ENCODE results near the gene EEPD1.
A peak's percentile ranks its signal among the peaks of the same experiment; 100 is the strongest.

EEPD1 gene

GRCh38 chr7:36154255-36155212, 1.5 kb downstream of the EEPD1 start:
- DNase-seq (ENCODE audit: low spot score) = no peak

DNA sequence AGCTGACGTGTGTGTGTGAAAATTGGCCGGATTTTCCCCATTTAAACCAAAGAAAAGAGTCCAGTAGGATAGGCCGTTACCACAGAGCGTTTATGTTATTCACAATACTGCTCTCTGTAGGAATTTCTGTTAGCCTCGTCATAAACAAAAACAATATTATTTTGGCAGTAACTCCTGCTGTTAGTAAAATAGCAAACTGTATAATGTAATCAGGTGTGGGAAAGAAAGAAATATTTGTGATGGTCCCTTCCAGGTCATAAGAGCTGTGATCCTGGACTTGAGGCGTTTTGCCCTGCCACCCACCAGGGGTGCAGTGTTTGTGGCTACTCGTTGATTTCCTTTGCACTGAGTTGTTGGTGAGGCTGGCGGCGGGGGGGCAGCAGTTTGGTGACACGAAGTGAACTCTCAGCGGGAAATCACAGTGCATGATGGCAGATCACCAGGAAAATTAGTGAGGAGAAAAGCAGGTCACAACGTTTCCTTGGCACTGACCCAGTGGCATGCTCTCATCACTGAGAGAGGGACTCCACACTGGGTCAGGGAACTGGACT, 2.8 kb downstream of the EEPD1 start:
- DNase-seq (ENCODE audit: low spot score) = peak; percentile 45

DNA sequence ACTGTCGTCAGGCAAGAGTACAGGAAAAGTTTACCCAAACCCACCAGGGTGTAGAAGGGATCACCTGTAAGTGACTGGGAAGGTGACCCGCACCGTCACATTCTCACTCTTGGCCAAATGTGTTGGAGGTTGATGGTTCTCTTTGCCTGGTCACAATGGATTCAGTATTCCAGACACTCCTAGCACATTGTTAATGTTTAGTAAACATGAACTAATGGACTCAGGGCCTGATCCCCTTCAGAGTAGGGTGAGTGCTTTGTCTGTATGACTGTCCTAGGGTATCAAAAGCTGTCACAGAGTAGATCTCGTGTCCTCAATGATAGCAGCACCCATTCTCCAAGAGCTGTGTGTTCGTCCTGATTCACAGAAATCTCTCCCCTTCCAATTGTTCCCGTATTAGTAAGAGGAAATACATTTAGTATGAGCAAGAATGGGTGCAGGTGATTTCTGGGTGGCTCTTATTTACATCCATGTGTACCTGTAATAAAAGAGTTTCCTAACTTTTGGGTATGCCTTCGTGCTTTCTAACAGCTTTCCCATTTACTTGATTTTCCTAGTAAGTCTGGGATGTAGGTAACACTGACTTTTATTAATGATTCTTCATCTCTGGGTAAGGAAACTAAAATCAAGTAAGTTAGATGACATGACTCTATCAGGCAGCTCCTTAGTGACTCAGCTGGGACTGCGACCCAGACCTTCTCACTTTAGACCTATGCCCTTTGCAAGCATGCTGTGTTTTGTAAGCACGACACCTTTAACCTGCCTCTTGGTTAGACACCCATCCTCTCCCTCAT, 4.7 kb downstream of the EEPD1 start:
- no peak for DNase-seq (ENCODE audit: low spot score)

- no peak for DNase-seq (ENCODE audit: low spot score)
Measured at GRCh38 chr7:36158321-36158605, 5.2 kb downstream of the EEPD1 start.

- no peak for DNase-seq (ENCODE audit: low spot score)
Measured at GRCh38 chr7:36159618-36160017, 6.6 kb downstream of the EEPD1 start.

- no peak for DNase-seq (ENCODE audit: low spot score)
Measured at GRCh38 chr7:36160313-36160712, 7.3 kb downstream of the EEPD1 start.

DNA sequence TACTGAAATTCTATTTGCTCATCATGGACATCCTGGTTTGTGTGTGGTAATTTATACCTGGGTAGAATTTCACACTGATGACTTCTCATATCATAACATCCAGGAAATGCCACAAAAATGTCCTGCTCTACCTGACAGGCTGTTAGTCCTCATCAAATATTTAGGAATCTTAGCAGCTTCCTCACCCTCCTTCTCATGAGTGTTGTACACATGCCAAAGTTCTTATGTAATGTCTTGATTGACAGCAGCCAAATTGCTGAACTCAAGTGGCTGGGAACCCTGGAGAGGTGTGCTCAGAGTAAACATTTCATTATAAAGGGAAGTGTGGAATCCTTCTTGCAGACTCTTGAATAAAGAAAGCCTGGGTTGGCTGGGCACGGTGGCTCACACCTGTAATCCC, 8.9 kb downstream of the EEPD1 start:
- no peak for DNase-seq (ENCODE audit: low spot score)

- DNase-seq (ENCODE audit: low spot score) = no peak
Measured at GRCh38 chr7:36165059-36165458, 12.0 kb downstream of the EEPD1 start.

- no peak for DNase-seq (ENCODE audit: low spot score)
Measured at GRCh38 chr7:36165802-36166201, 12.7 kb downstream of the EEPD1 start.

DNA sequence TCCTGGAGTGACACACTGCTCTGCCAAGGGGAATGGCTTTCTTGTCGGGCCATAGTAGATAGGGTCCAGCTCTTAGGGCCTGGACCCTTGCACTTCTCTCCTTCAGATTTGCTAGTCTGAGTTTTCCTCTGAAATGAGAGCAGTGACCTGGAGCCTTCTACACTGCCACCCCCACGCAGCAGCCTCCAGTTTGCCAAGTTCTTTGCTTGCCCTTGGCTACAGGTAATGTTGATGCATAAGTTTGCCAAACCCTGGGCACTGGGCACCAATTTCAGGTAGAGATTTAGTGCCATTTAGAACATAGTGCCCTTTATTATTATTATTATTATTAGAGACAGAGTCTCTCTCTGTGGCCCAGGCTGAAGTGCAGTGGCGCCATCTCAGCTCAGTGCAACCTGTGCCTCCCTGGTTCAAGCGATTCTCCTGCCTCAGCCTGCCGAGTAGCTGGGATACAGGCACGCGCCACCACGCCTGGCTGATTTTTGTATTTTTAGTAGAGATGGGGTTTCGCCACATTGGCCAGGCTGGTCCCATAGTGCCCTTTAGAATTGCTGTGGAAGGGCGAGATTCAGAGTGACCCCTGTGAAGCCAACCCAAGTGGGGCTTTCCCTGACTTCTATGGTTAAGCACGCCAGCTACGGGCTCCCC, 14.5 kb downstream of the EEPD1 start:
- DNase-seq (ENCODE audit: low spot score) = no peak

- DNase-seq (ENCODE audit: low spot score) = no peak
Measured at GRCh38 chr7:36171503-36171902, 18.4 kb downstream of the EEPD1 start.

GRCh38 chr7:36175886-36176285, 22.8 kb downstream of the EEPD1 start:
- DNase-seq (ENCODE audit: low spot score) = no peak

- DNase-seq (ENCODE audit: low spot score) = no peak
Measured at GRCh38 chr7:36176697-36177096, 23.6 kb downstream of the EEPD1 start.

GRCh38 chr7:36180121-36180520, 27.1 kb downstream of the EEPD1 start:
- DNase-seq (ENCODE audit: low spot score) = no peak

DNA sequence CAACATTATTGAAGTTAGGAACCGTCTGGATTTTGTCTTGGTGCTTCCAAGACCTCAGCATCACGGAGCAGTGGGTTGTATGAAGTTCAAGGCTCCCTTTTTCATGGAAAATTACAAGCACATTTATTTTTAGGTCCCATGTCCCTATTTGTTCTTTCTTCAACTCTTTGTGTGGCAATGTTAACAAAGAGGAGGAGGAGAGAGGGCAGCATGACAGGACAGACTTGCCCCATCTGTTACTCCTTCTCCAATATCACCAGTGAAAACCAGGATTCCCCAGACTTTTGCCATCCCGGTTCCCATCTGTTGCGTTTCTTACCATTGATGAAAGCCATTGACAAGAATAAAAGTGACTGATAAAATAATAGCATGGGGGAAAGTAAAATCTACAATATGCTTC, 28.6 kb downstream of the EEPD1 start:
- no peak for DNase-seq (ENCODE audit: low spot score)

DNA sequence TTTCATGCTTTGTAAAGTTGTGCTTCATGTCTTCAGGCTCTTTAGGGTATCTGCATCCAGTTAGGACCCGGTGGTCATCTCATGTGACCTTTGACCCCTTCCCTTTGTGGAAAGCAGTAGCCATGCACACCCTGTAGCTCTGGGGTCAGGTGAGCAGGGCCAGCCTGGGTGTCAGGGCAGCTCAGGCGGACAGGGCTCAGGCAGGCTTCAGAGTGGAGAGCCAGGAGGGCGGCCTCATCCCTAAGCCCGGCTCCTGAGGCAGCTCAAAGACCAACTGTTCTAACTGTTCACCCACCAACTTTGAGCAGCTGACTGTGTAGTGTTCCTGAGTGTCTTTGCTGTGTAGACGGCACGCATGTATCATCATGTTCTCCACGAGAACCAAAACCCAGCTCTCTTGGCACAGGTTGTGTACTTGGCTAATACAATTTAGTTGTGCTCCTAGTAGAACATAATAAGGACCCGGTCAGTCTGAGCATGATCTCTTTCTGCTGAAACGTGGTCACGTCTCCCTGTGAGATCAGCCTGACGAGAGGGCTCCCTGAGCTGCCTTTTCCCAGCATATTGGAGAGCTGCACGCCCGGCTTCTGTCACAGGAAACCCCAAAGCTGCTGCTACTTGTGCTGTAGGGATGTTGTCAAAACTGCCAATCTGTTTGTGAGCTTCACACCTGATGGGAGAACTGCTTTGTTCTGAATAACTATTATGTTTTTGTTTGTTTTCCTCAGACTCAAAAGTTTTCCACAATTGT, 30.0 kb downstream of the EEPD1 start:
- no peak for DNase-seq (ENCODE audit: low spot score)

DNA sequence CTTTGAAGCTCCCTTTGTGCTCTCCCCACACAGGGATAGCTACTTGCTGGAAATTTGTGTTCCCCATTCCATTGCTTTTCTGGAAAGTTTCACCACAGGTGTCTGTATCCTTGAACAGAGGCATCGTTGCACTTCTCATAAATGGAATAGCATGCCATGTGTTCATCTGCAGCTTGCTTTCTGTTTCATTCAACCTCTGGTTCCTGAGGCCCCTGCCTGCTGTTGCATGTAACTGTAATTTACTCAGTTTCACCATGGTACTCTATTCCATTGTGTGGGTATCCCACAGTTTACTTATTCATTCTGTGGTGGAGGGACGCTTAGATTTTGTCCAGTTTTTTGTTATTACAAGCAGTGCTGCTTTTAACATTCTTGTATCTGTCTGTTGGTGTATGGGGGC, 32.0 kb downstream of the EEPD1 start:
- no peak for DNase-seq (ENCODE audit: low spot score)

GRCh38 chr7:36185756-36186155, 32.7 kb downstream of the EEPD1 start:
- no peak for DNase-seq (ENCODE audit: low spot score)

GRCh38 chr7:36186359-36187121, 33.5 kb downstream of the EEPD1 start:
- DNase-seq (ENCODE audit: low spot score) = no peak

DNA sequence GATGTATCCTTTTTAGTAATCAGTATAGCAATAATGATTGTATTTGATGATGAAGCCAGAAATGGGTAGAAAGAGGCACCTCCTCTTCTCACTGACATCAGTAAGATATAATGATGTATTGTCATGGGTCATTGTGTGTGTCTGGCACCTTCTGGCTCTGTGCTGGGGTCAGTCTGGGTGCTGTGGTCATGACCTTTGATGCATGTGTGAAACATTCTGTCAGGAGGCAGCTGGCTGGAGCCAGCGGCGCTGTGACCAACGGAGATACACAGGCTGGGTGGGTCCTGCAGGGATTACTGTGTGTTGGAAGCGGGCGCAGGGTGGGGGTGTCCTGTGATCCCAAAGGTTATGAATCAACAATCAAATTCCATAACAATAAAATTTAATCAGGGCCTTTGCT, 35.2 kb downstream of the EEPD1 start:
- DNase-seq (ENCODE audit: low spot score) = peak; percentile 77

- DNase-seq (ENCODE audit: low spot score) = no peak
Measured at GRCh38 chr7:36188906-36189305, 35.9 kb downstream of the EEPD1 start.
